ENCODE measurements around the gene OSMR. TPM values are rescaled to one million over a fixed set of nuclear protein-coding genes. Genes with fewer than 3 reads are reported as not detected.

OSMR gene
- polyA plus RNA-seq, 1 donor from 2014 or later, result not detected

GRCh38 chr5:38831117-38831516 is 14.7 kb upstream of the OSMR start:
- H4K20me1 ChIP-seq (ENCODE audit: insufficient read depth), result no peaks in the 10 kb centered on the region
- H3K9me3 ChIP-seq (ENCODE audit: low read length), result no peaks in the 10 kb centered on the region
- no peak overlapping the region for H3K9ac ChIP-seq (ENCODE audit: low read length)
- H3F3A ChIP-seq (ENCODE audit: insufficient read depth, low read length, poor library complexity, severe bottlenecking), result no peaks in the 10 kb centered on the region
- no peak overlapping the region for H3K27ac ChIP-seq (ENCODE audit: low read length)
- no peak overlapping the region for H3K4me2 ChIP-seq (ENCODE audit: low read length)
- H3K4me3 ChIP-seq (ENCODE audit: low read length), result no peak overlapping the region
- H3K79me2 ChIP-seq (replicated peaks; ENCODE audit: insufficient read depth, low read length), result no peaks in the 10 kb centered on the region
- H3K9me2 ChIP-seq (ENCODE audit: insufficient read depth, low read length), result no peaks in the 10 kb centered on the region
- no peaks in the 10 kb centered on the region for H3K36me3 ChIP-seq (ENCODE audit: insufficient read depth, low read length)
- H2AFZ ChIP-seq (ENCODE audit: low read depth, low read length), result no peak overlapping the region
- no peaks in the 10 kb centered on the region for H3K27me3 ChIP-seq (ENCODE audit: insufficient read depth, low read depth, low read length)
- TF ChIP-seq MXI1 (conservative IDR thresholded peaks at IDR 0.05; ENCODE audit: poor library complexity, severe bottlenecking) (no peak), EP300 (conservative IDR thresholded peaks at IDR 0.05; ENCODE audit: poor library complexity, severe bottlenecking) (no peak), SMC3 (conservative IDR thresholded peaks at IDR 0.05; ENCODE audit: poor library complexity) (no peak), POLR2AphosphoS5 (IDR thresholded peaks at IDR 0.05) (no peak), CTCF (IDR thresholded peaks at IDR 0.05; ENCODE audit: poor library complexity, severe bottlenecking) (no peak), EZH2 (IDR thresholded peaks at IDR 0.05; ENCODE audit: borderline replicate concordance, insufficient read depth, low read length, poor library complexity, severe bottlenecking) (no peak), TAF1 (IDR thresholded peaks at IDR 0.05; ENCODE audit: low read depth) (no peak), REST (IDR thresholded peaks at IDR 0.05; ENCODE audit: borderline replicate concordance) (no peak), RAD21 (conservative IDR thresholded peaks at IDR 0.05) (no peak)

- H3K9ac ChIP-seq (ENCODE audit: low read length), result no peak overlapping the region
- TF ChIP-seq SMC3 (conservative IDR thresholded peaks at IDR 0.05; ENCODE audit: poor library complexity), result no peak
- no peak for TF ChIP-seq TAF1 (IDR thresholded peaks at IDR 0.05; ENCODE audit: low read depth)
- TF ChIP-seq POLR2AphosphoS5 (IDR thresholded peaks at IDR 0.05), result no peak
- no peak for TF ChIP-seq CTCF (IDR thresholded peaks at IDR 0.05; ENCODE audit: poor library complexity, severe bottlenecking)
- no peak for TF ChIP-seq EP300 (conservative IDR thresholded peaks at IDR 0.05; ENCODE audit: poor library complexity, severe bottlenecking)
- TF ChIP-seq EZH2 (IDR thresholded peaks at IDR 0.05; ENCODE audit: borderline replicate concordance, insufficient read depth, low read length, poor library complexity, severe bottlenecking), result no peak
- no peak for TF ChIP-seq RAD21 (conservative IDR thresholded peaks at IDR 0.05)
- TF ChIP-seq REST (IDR thresholded peaks at IDR 0.05; ENCODE audit: borderline replicate concordance), result no peak
- no peak for TF ChIP-seq MXI1 (conservative IDR thresholded peaks at IDR 0.05; ENCODE audit: poor library complexity, severe bottlenecking)
- no peaks in the 10 kb centered on the region for H3K9me2 ChIP-seq (ENCODE audit: insufficient read depth, low read length)
- no peaks in the 10 kb centered on the region for H3K79me2 ChIP-seq (replicated peaks; ENCODE audit: insufficient read depth, low read length)
- H3K4me3 ChIP-seq (ENCODE audit: low read length), result no peak overlapping the region
- no peaks in the 10 kb centered on the region for H3K27me3 ChIP-seq (ENCODE audit: insufficient read depth, low read depth, low read length)
- H3K27ac ChIP-seq (ENCODE audit: low read length), result no peak overlapping the region
- no peak overlapping the region for H2AFZ ChIP-seq (ENCODE audit: low read depth, low read length)
- no peaks in the 10 kb centered on the region for H3K9me3 ChIP-seq (ENCODE audit: low read length)
- no peaks in the 10 kb centered on the region for H3K36me3 ChIP-seq (ENCODE audit: insufficient read depth, low read length)
- H4K20me1 ChIP-seq (ENCODE audit: insufficient read depth), result no peaks in the 10 kb centered on the region
- no peaks in the 10 kb centered on the region for H3F3A ChIP-seq (ENCODE audit: insufficient read depth, low read length, poor library complexity, severe bottlenecking)
- H3K4me2 ChIP-seq (ENCODE audit: low read length), result no peak overlapping the region
Measured at GRCh38 chr5:38831909-38832308, 13.9 kb upstream of the OSMR start.
